IMR-90 (cell line): Measurements from ENCODE around the gene C1orf167. TPM values are rescaled to one million over a fixed set of nuclear protein-coding genes. Genes with fewer than 3 reads are reported as not detected.

Experiments used
- polyA plus RNA-seq, 3 experiments: library from polyadenylated mRNA; depleted of rRNA; stranded (reverse); fragments of >200 nt; gene quantifications; 2 replicates each; pipeline ENCODE4 v1.2.3, GENCODE V29; 2012; ENCODE audit warnings: low replicate concordance in 1 of 3
- total RNA-seq: library from RNA; depleted of rRNA; stranded (reverse); fragments of >200 nt; gene quantifications from 2 replicates; pipeline ENCODE4 v1.2.3, GENCODE V29; 2012; rRNA removed

C1orf167 gene
- total and polyA plus RNA-seq, 2 of the 4 experiments (the other 2 are of a cell fraction) = under 0.01 to 0.15 TPM

Other genes with a start within 250 kb of the C1orf167 start
- 0.36 and 0.56 TPM in 2 replicates for gene FBXO2, start 107.8 kb upstream of the C1orf167 start, total RNA-seq
- gene FBXO2, start 107.8 kb upstream of the C1orf167 start, polyA plus RNA-seq (2012; rRNA removed) = 1.7 and 2.1 TPM in 2 replicates
- 7.8 and 9.3 TPM in 2 replicates for gene FBXO44, start 107.3 kb upstream of the C1orf167 start, total RNA-seq
- gene FBXO44, start 107.3 kb upstream of the C1orf167 start, polyA plus RNA-seq (2012; rRNA removed) = 25.5 and 30.5 TPM in 2 replicates
- gene FBXO6, start 98.0 kb upstream of the C1orf167 start, total RNA-seq = 6.4 and 6.8 TPM in 2 replicates
- gene FBXO6, start 98.0 kb upstream of the C1orf167 start, polyA plus RNA-seq (2012; rRNA removed) = 7.5 and 9.9 TPM in 2 replicates
- 44.6 and 47.5 TPM in 2 replicates for gene MAD2L2, start 81.0 kb upstream of the C1orf167 start, total RNA-seq
- 70.9 and 80.4 TPM in 2 replicates for gene MAD2L2, start 81.0 kb upstream of the C1orf167 start, polyA plus RNA-seq (2012; rRNA removed)
- under 0.01 TPM in 2 replicates for gene DRAXIN, start 70.5 kb upstream of the C1orf167 start, total RNA-seq
- gene DRAXIN, start 70.5 kb upstream of the C1orf167 start, polyA plus RNA-seq (2012; rRNA removed) = 0.01 and 0.02 TPM in 2 replicates
- 21.5 and 22.2 TPM in 2 replicates for gene AGTRAP, start 26.1 kb upstream of the C1orf167 start, total RNA-seq
- 57.7 and 64.3 TPM in 2 replicates for gene AGTRAP, start 26.1 kb upstream of the C1orf167 start, polyA plus RNA-seq (2012; rRNA removed)
- gene MTHFR, start 43.8 kb downstream of the C1orf167 start, total RNA-seq = 6.7 and 7.3 TPM in 2 replicates
- gene MTHFR, start 43.8 kb downstream of the C1orf167 start, polyA plus RNA-seq (2012; rRNA removed) = 6.7 and 7.4 TPM in 2 replicates
- 4.1 and 5.0 TPM in 2 replicates for gene CLCN6, start 44.0 kb downstream of the C1orf167 start, total RNA-seq
- gene CLCN6, start 44.0 kb downstream of the C1orf167 start, polyA plus RNA-seq (2012; rRNA removed) = 9.7 and 10.6 TPM in 2 replicates
- gene NPPA, start 85.6 kb downstream of the C1orf167 start, total RNA-seq = not detected in 2 replicates
- gene NPPA, start 85.6 kb downstream of the C1orf167 start, polyA plus RNA-seq (2012; rRNA removed) = not detected in 2 replicates
- gene NPPB, start 96.8 kb downstream of the C1orf167 start, total RNA-seq = not detected in 2 replicates
- 0.24 TPM in 1 of 2 replicates, not detected in the other for gene NPPB, start 96.8 kb downstream of the C1orf167 start, polyA plus RNA-seq (2012; rRNA removed)
- 39.4 and 42.5 TPM in 2 replicates for gene KIAA2013, start 164.2 kb downstream of the C1orf167 start, total RNA-seq
- 88.1 and 100 TPM in 2 replicates for gene KIAA2013, start 164.2 kb downstream of the C1orf167 start, polyA plus RNA-seq (2012; rRNA removed)
- gene PLOD1, start 172.5 kb downstream of the C1orf167 start, total RNA-seq = 236 and 283 TPM in 2 replicates
- gene PLOD1, start 172.5 kb downstream of the C1orf167 start, polyA plus RNA-seq (2012; rRNA removed) = 609 and 635 TPM in 2 replicates
- 76.4 and 84.2 TPM in 2 replicates for gene MFN2, start 218.3 kb downstream of the C1orf167 start, total RNA-seq
- gene MFN2, start 218.3 kb downstream of the C1orf167 start, polyA plus RNA-seq (2012; rRNA removed) = 51.6 and 52.8 TPM in 2 replicates